Hippocampal formation (tissue), 2 donors: Measurements from ENCODE around the gene BLTP3B.

Experiments
- DNase-seq, 2 donors: peaks; one replicate each; lab custom pipeline; 2025; lab: John Stamatoyannopoulos, UW

BLTP3B gene

GRCh38 chr12:100110276-100110675 lies 32.4 kb downstream of the BLTP3B start:
- no peak for DNase-seq

DNA sequence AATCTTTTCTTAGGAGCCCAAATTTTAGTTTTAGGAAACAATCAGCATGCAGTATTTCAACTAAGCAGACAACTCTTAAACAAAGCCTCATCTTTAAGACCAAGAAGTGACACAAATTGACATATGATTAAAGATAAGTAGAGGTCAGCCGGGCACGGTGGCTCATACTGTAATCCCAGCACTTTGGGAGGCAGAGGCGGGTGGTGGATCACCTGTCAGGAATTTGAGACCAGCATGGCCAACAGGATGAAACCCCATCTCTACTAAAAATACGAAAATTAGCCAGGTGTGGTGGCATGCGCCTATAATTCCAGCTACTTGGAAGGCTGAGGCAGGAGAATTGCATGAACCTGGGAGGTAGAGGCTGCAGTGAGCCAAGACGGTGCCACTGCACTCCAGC lies 35.8 kb downstream of the BLTP3B start:
- no peak for DNase-seq

DNA sequence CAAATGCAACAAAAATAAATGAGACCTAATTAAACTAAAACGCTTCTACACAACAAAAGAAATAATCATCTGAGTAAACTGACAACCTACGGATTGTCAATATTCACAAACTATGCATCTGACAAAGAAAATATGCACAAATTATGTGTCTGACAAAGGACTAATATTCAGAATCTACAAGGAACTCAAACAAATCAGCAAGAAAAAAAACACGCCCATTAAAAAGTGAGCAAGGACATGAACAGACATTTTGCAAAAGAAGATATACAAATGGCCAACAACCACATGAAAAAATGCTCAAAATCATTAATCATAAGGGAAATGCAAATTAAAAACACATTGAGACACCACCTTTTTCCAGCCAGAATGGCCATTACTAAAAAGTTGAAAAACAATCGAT lies 37.0 kb downstream of the BLTP3B start:
- DNase-seq, result no peak

DNA sequence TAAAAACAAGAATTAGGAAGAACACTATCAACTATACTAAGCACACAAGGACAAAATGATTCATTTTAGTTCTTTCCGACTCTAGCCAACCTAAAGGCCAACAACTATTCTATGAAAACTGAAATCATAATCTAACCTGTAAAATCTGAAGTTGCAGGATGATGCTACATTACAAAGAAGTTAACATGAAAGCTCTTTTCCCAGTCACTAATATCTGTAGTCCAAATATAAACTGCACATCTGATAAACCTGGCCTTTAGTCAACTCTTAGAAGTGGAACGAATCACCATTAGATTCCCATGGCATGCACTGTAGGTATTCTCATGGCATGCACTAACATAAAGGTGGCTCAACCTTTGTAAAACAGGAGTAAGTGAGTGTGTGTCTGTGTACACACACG lies 41.7 kb downstream of the BLTP3B start:
- no peak for DNase-seq
